Hematopoietic multipotent progenitor cell treated with erythropoietin and hydrocortisone succinate and interleukin-3 and kit ligand, for 6 days (in vitro differentiated cells): ENCODE results near the gene ARFGEF2.
A peak's percentile ranks its signal among the peaks of the same experiment; 100 is the strongest.
"Not testable (repeated sequence)": the region's sequence is repeated elsewhere in the genome, so short reads cannot be mapped to it uniquely, and the experiment has no call there.

Experiments used
- DNase-seq: peaks from one replicate; pipeline ENCODE4 v3.0.0-alpha.2; 2015

ARFGEF2 gene

GRCh38 chr20:48921168-48921882, at the start of gene ARFGEF2:
Gene ARFGEF2, plus strand, starts transcription at chr20:48921711. Its CDS starts 179 bp downstream, at chr20:48921890.
- peak; percentile 95 for DNase-seq

GRCh38 chr20:48875233-48875913, 46.1 kb upstream of the ARFGEF2 start:
- no peak for DNase-seq

- no peak for DNase-seq
Measured at GRCh38 chr20:48875914-48876240, 45.6 kb upstream of the ARFGEF2 start.

DNA sequence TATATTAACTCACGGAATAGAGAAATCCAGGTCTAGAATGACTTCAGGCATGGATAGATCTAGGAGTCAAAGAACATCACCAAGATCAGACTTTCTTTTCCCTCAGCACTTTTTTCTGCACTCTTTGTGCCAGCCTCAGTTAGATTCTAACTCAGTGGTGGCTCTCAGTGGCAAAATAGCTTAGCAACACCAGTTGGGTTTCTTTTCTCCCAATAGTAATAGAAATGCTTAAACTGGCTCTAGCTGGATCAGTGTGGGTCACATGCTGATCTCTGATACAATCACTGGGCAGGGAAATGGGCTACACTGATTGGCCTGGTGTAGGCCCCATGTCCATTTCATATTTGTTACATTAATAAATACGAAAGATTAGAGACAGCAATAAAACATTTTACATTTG, 44.2 kb upstream of the ARFGEF2 start:
- DNase-seq: no peak

- DNase-seq: no peak
Measured at GRCh38 chr20:48878534-48879248, 42.8 kb upstream of the ARFGEF2 start.

DNA sequence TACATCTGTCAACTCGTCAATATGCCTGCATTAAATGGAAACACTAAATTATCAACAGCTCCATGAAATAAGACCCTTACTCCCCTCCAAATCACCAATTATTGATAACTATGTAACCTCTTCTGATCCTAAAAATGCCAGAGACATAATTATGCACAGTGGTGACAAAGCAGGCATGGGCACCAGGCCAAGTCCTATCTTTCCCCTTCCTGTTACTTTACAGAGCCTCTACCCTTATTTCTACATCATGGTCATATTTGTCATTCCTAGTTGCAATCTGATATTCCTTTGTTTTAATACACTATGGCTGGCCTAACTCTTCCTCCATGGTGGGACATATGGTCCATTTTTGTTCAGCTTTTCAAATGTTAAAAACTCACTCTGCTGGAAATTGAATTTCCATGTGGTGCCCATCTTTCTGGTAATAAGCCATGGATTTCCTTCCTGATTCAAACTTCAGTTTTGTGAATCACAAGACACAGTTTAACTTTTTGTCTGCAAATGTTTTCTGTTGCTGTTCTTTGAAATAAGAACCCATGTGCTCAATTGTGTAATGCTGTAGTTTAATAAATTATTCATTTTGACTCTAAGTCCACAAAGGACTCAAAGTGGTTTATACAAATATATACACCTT, 41.8 kb upstream of the ARFGEF2 start:
- DNase-seq: peak; percentile 34

GRCh38 chr20:48880331-48880730, 41.2 kb upstream of the ARFGEF2 start:
- no peak for DNase-seq

GRCh38 chr20:48880981-48881657, 40.4 kb upstream of the ARFGEF2 start:
- DNase-seq: no peak

GRCh38 chr20:48885237-48885636, 36.3 kb upstream of the ARFGEF2 start:
- DNase-seq: no peak

GRCh38 chr20:48886194-48886593, 35.3 kb upstream of the ARFGEF2 start:
- no peak for DNase-seq

DNA sequence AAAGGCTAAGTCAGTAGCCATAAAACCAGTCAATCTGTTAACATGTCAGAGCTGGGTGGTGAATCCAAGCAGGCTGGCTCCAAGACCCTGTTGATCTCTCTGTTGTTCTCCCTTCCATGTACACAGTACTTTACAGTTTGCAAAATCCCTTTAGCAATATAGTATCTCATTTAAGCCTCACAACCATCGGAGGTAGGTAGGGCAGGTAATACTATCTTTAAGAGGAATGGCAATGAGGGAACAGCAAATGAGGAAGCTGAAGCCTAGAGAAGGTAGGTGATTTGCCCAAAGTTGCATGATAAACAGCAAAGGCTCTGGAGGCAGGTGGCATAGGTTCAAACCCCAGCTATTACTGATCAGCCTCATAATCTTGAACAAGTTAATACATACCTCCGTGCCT, 34.7 kb upstream of the ARFGEF2 start:
- DNase-seq: no peak

DNA sequence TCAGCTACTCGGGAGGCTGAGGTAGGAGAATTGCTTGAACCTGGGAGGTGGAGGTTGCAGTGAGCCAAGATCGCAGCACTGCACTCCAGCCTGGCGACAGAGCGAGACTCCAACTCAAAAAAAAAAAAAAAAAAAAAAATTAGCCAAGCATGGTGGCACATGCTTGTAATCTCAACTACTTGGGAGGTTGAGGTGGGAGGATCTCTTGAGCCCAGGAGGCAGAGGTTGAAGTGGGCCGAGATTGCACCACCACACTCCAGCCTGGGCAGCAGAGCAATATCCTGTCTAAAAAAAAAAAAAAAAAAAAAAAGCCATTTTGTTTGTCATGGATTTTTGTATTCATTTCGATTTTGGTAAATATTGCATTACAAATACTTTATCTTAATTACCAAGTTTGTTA, 33.0 kb upstream of the ARFGEF2 start:
- DNase-seq: not testable (repeated sequence)

DNA sequence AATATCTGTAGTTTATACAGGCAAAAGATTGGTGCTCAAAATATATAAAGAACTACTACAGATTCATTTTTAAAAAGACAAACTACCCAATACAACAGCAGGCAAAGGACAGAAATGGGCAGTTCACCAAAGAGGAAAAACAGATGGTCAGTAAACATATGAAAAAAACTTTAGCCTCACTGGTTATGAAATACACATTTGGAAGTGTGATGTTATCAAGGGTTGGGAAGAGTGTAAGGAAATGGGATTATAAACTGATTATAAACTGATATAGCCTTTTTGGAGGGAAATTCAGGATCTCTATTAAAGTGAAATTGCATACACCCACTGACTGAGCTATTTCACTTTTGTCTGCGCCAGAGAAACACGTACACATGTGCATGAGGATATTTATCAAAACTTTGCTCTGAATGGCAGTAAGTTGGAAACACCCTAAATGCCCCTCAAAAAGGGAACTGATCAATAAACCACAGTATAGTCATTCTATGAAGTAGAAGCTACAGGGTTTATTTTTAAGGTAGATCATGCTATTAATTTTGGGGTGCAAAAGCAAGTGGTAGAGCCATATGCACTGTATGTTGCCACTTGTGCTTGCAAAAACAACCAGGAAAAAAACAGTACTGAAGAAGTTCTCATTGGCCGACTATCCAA, 32.2 kb upstream of the ARFGEF2 start:
- DNase-seq: no peak

DNA sequence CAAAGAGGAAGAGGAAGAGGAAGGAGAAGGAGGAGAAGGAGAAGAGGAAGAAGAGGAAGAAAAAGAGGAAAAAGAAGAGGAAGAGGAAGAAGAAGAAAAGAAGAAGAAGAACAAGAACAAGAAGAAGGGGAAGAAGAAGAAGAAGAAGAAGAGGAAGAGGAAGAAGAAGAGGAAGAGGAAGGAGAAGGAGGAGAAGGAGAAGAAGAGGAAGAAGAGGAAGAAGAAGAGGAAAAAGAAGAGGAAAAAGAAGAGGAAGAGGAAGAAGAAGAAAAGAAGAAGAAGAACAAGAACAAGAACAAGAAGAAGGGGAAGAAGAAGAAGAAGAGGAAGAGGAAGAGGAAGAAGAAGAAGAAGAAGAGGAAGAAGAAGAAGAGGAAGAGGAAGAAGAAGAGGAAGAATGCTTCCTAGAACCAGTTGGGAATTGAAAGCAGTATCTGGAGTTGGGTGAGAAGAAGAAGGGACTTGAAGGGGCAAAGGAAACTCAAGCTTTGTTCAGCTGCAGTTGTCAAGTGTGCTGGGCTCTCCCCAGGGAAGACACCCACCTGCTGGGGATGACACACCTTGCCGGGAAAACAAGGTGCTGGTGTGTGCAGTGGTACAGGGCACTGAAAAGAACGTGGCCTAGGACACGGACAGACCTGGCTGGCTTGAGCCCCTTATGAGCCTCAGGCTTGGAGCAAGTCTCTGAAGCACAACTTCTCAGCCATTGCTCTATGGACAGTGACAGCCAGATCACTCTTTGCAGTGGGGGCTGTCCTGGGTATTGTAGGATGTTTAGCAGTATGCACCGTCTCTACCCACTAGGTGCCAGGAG, 30.1 kb upstream of the ARFGEF2 start:
- DNase-seq: no peak

DNA sequence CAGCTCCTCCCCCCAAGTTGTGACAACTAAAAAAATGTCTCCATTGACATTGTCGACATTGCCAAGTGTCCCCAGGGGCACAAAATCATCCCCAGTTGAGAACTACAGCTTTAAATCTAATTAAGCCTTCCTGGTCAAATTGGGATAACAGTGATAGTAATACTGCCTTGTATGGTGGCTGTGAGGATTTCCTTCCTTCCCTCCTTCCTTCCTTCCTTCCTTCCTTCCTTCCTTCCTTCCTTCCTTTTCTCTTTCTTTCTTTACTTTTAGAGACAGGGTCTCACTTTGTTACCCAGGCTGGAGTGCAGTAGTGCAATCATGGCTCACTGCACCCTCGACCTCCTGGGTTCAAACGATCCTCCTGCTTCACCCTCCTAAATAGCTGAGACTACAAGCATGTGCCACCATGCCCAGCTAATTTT, 29.5 kb upstream of the ARFGEF2 start:
- no peak for DNase-seq

DNA sequence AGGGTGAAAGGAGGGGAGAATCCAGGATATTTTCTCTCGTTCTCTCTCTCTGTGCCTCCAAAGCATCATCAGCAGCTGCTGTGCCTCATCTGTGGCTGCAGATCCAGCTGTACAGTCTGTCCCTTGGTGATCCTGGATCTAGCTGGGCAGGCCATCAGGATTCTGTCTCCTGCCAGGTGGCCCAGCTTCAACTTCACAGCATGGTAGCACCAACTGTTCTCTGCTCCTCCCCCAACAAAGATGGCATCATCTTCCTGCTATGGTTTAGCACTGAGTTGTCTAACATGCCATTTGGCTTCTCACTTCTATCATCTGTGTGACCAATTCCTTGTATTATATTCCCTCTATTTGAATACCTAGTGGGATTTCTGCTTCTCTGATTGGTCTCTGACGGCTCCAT, 28.6 kb upstream of the ARFGEF2 start:
- no peak for DNase-seq

DNA sequence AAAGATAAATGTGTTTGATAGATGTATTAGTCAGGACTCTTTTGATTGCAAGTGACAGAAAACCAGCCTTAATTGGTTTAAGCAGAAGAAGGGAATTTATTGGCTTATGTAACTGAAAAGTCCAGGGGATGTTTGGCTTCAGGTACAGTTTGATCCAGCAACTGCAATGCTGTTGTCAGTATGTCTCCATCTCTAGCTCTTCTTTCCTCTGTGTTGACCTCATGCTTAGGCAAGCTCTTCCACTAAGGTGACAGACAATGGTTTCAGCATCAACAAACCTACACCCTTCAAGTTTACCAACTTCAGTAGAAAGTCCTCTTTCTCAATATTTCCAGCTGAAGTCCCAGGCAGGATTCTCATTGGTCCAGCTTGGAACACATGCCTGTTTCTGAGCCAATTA, 28.1 kb upstream of the ARFGEF2 start:
- DNase-seq: no peak

- DNase-seq: no peak
Measured at GRCh38 chr20:48897305-48898010, 24.1 kb upstream of the ARFGEF2 start.

DNA sequence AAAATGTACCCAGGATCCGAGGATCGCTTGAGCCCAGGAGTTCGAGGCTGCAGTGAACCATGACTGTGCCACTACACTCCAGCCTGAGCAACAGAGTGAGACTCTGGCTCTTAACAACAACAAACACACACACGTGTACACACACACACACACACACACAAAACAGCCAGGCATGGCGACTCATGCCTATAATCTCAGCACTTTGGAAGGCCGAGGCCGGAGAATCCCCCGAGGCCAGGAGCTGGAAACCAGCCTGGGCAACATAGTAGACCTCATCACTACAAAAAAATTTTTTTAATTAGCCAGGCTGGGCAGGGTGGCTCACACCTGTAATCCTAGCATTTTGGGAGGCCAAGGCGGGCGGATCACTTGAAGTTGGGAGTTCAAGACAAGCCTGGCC, 23.3 kb upstream of the ARFGEF2 start:
- no peak for DNase-seq

GRCh38 chr20:48898896-48899530, 22.5 kb upstream of the ARFGEF2 start:
- no peak for DNase-seq
